A673 (cell line): ENCODE data around the gene RESF1. TPM values are rescaled to one million over a fixed set of nuclear protein-coding genes. Genes with fewer than 3 reads are reported as not detected.

Experiments
- BruUV-seq: library from RNA; stranded (reverse); fragments of 400-500 nt; replicated peaks from 2 replicates; lab custom pipeline; 2021; lab: Mats Ljungman, UMichigan
- CTCF ChIA-PET: fragments of 300-600 bp; sonication (Branson Sonifier 250); formaldehyde crosslinking; loops from one replicate; lab custom pipeline; 2022; ENCODE audit warnings: antibody characterized with exemption; lab: Charles Lee
- POLR2A ChIA-PET: fragments of 300-600 bp; sonication (Branson Sonifier 250); formaldehyde crosslinking; loops from one replicate; lab custom pipeline; 2022; ENCODE audit warnings: antibody characterized with exemption; ENCODE audit not compliant: low non-redundant PET; lab: Charles Lee
- DNase-seq: peaks from one replicate; pipeline ENCODE4 v3.0.0-alpha.2; 2015; ENCODE audit warnings: low spot score
- H3K27ac ChIP-seq: fragments of 200-600 bp; sonication (generic); 2 replicates; pipeline ENCODE4 v1.5.1; 2016; ENCODE audit warnings: mixed run types, low read depth, mild to moderate bottlenecking, mixed read lengths, antibody characterized with exemption, low read length; ENCODE audit not compliant: poor library complexity, severe bottlenecking
- H3K27me3 ChIP-seq: fragments of 200-600 bp; sonication (generic); replicated peaks from 2 replicates; pipeline ENCODE4 v1.6.1; 2017; ENCODE audit warnings: mixed run types, low read depth, mild to moderate bottlenecking, mixed read lengths, antibody characterized with exemption, low read length; ENCODE audit not compliant: insufficient read depth, poor library complexity
- H3K36me3 ChIP-seq: fragments of 200-600 bp; sonication (generic); 2 replicates; pipeline ENCODE4 v1.6.1; 2016; ENCODE audit warnings: mixed run types, mild to moderate bottlenecking, mixed read lengths, antibody characterized with exemption, low read length; ENCODE audit not compliant: insufficient read depth, poor library complexity, severe bottlenecking
- H3K4me1 ChIP-seq: fragments of 200-600 bp; sonication (generic); 2 replicates; pipeline ENCODE4 v1.6.1; 2017; ENCODE audit warnings: mixed run types, mild to moderate bottlenecking, mixed read lengths, antibody characterized with exemption, low read length; ENCODE audit not compliant: insufficient read depth, poor library complexity, severe bottlenecking
- H3K4me3 ChIP-seq: fragments of 200-600 bp; sonication (generic); 2 replicates; pipeline ENCODE4 v1.5.1; 2016; ENCODE audit warnings: low read depth, mixed run types, mild to moderate bottlenecking, mixed read lengths, low read length; ENCODE audit not compliant: poor library complexity, severe bottlenecking
- H3K9me3 ChIP-seq: fragments of 200-600 bp; sonication (generic); 2 replicates; pipeline ENCODE4 v1.6.1; 2016; ENCODE audit warnings: mixed run types, low read depth, mild to moderate bottlenecking, mixed read lengths, antibody characterized with exemption, low read length; ENCODE audit not compliant: poor library complexity, severe bottlenecking
- CTCF ChIP-seq: fragments of 300-800, 200-600 bp; sonication (generic); conservative IDR thresholded peaks from 2 replicates; pipeline ENCODE4 v1.5.1; 2017; ENCODE audit warnings: low read depth, mild to moderate bottlenecking, antibody characterized with exemption, low read length, moderate library complexity, mixed read lengths
- EZH2 ChIP-seq: fragments of 200-600 bp; sonication (generic); IDR thresholded peaks from 2 replicates; pipeline ENCODE4 v1.6.1; 2017; ENCODE audit warnings: borderline replicate concordance, low read depth, mild to moderate bottlenecking, mixed read lengths, antibody characterized with exemption, low read length; ENCODE audit not compliant: poor library complexity, severe bottlenecking
- intact Hi-C: fragments of 100-400 bp; cut with micrococcal nuclease; formaldehyde crosslinking; loops from one replicate; pipeline ENCODE4 v1.10.0; 2022; ENCODE audit not compliant: unreplicated experiment
- total RNA-seq: library from RNA; stranded (reverse); gene quantifications from 2 replicates; pipeline ENCODE4 v1.2.3, GENCODE V29; 2021

RESF1 gene
- total RNA-seq, 1 experiment from 2014 or later = 63.7 TPM

- Histone ChIP-seq H3K9me3 (no peaks in the 10 kb centered on the region), H3K4me1 (no peaks in the 10 kb centered on the region), H3K27ac (no peak overlapping the region), H3K4me3 (no peak overlapping the region), H3K27me3 (no peaks in the 10 kb centered on the region), H3K36me3 (no peaks in the 10 kb centered on the region)
- no peak for DNase-seq
- ChIA-PET POLR2A (no interaction called here), CTCF (no interaction called here)
- intact Hi-C loops = loop anchor here (5.0 kb wide), 1 partner anchor 273 kb away; no protein-coding TSS in a partner anchor
- TF ChIP-seq CTCF (no peak), EZH2 (no peak)
- BruUV-seq = no TSS peak
These were observed 4.0 kb upstream of the RESF1 start for GRCh38 chr12:31954925-31955858.

GRCh38 chr12:31958569-31959160, 550 bp upstream of the RESF1 start:
- intact Hi-C loops = loop anchor here (5.0 kb wide), 1 partner anchor 276 kb away; no protein-coding TSS in a partner anchor
- H3K36me3 ChIP-seq = peaks cover 12% of the 10 kb centered on the region
- peaks cover 22% of the 10 kb centered on the region for H3K4me1 ChIP-seq
- CTCF ChIA-PET = no interaction called here
- DNase-seq = no peak
- no peaks in the 10 kb centered on the region for H3K9me3 ChIP-seq
- TF ChIP-seq EZH2 (no peak), CTCF (no peak)
- H3K27ac ChIP-seq = peak overlapping the region; percentile 85
- BruUV-seq = TSS peak; percentile 88
- no peaks in the 10 kb centered on the region for H3K27me3 ChIP-seq
- POLR2A ChIA-PET = no interaction called here
- H3K4me3 ChIP-seq = peak overlapping the region; percentile 60

DNA sequence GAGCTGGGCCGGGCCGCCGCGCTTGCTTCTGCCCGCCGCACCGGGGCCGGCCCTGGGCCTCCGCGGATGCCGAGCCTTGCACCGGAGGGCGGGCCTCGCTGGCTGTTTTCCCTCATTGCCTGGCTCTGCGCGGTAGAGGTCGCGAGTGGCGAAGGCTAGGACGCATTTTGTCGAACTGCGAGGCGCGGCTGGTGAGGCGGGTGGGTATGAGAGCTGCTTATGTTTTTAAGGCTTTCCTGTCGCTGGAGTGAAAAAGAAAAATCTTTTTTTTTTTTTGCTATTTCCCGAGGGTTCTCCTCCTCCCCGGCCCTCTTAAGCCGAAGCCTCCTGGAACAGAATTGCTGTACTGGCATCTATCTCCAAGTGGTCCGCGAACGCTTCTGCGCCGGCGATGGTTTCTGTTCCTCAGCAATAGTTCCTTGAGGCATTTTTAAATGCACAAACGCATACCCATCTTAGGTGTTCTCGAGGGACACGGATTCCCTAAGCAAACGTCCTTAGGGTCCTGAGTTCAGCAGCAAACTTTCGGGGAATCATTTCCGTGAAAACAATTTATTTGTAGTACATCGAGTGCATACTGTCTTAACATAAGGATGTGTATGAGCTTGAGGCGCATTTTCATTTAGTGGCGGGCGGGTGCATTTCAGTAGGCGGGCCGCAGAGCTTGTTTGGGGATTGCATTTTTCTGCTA, 631 bp downstream of the RESF1 start:
- ChIA-PET CTCF (no interaction called here), POLR2A (no interaction called here)
- peaks cover 22% of the 10 kb centered on the region for H3K4me1 ChIP-seq
- peak overlapping the region; percentile 60 for H3K4me3 ChIP-seq
- TF ChIP-seq EZH2 (no peak), CTCF (no peak)
- no peaks in the 10 kb centered on the region for H3K9me3 ChIP-seq
- H3K36me3 ChIP-seq = peaks cover 23% of the 10 kb centered on the region
- BruUV-seq = no TSS peak
- DNase-seq = peak; percentile 71
- peak overlapping the region; percentile 85 for H3K27ac ChIP-seq
- intact Hi-C loops = loop anchor here (5.0 to 10.0 kb wide), 3 partner anchors 145 to 345 kb away; partner anchors contain the start of gene BICD1
- no peaks in the 10 kb centered on the region for H3K27me3 ChIP-seq
